Stimulated activated CD8-positive, alpha-beta memory T cell treated with anti-CD3 and anti-CD28 coated beads, Interleukin-15, amount 100 ng/mL, for 48 hours (primary cell): ENCODE results near the gene NOTCH2.

Source experiments
- DNase-seq, 2 donors: peaks; one replicate each; pipeline ENCODE4 v3.0.0-alpha.2; 2020; ENCODE audit warnings: low read depth in 2 of 2

Gene NOTCH2

DNA sequence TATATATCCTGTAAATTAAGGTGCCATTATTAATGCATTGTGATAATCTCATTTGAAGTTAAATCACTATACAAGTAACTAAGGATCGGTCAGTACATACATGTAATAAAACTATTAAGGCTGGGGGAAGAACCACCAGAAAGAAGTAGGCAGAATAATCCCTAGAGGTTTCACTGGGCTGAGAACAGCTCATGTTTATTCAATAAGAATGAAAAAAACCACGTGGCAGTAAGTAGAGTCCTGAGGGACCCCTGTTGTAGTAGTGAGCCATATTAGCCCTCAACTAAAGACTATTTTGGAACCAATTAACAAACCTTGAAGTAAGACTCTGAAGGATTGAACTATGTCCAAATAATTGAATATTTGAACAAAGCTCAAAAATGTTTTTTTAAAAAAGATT lies 126.2 kb downstream of the NOTCH2 start:
- no peak for DNase-seq

DNA sequence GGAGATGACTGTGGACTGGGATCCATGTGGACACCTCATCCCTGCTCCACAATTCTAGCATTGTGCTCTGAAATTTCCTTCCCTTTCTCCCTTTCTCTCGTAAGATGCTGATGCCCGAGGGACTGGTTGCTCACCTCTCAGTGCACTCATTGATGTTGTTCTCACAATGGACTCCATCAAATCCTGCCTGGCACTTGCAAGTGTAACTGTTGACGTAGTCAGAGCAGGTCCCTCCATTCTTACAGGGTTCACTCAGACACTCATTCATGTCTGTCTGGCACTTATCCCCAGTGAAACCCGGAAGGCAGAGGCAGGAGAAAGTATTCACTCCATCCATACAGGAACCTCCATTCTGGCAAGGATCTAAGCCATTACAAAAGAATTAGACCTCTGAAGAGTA lies 128.1 kb downstream of the NOTCH2 start:
- DNase-seq = no peak

DNA sequence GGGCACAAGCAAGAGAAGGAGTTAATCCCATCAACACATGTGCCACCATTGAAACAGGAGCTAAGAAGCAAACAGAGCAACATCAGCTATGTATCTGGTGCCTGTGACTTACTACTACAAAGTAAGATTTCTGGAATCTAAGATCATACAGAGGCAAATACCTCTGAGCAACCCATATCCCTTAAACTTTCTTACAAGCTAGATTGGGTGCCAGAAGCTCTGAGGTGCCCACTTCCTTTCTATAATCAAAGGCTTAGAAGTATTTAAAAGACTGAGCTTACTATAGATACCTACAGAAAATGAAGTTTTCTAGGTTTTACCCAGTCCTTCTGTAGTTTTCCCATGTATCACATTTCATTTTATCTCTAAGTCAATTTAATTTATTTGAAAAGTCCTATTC lies 128.8 kb downstream of the NOTCH2 start:
- DNase-seq = no peak

DNA sequence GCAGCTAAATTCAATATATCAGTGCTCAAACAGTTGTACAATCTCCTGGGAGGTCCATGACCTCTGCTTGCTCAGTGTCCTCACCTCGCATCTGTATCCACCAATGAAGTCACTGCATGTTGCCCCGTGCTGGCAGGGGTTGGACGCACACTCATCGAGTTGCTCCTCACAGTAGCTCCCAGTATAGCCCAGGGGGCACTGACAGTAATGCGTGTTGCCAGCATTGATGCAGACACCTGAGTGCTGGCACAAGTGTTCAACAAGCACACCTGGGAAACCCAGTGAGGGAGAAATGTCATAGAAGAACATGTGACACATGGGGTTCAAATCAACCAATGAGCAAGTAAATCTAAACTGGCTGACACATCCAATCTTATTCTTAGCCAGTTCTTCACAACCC lies 132.3 kb downstream of the NOTCH2 start:
- no peak for DNase-seq

DNA sequence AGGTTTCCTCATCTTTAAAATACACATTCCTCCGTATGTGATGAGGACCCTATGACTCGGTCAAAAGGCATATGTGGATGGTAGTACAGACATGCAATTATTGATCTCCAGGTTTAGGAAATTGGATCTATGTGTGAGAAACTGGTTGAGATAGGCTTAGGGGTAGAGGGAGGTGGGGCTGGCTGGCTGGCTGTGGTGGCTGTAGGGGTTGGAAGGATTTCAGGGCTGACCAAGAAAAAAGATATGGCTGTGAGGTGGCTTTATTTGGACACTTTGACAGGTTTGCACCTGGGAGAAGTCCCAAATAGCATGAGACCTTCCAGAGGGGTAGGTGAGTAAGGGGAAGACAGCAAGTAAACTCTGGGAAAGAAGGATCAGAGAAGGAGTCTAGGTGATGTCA lies 133.5 kb downstream of the NOTCH2 start:
- DNase-seq = no peak

DNA sequence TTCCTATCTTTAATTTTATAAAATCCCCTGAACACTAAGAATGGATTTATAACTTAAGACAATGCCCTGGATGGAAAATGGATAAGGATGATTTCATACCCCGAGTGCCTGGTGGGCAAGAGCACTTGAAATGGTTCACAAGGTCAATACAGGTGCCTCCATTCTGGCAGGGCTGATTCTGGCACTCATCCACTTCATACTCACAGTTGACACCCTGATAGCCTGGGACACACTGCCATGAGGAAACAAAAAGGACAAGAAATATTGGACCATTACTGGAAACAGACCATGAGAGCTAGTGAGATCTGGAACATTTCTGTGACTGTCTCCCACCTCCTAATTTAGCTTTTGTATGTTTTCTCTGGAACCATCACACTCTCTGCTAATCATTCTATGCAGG lies 134.1 kb downstream of the NOTCH2 start:
- DNase-seq = no peak

DNA sequence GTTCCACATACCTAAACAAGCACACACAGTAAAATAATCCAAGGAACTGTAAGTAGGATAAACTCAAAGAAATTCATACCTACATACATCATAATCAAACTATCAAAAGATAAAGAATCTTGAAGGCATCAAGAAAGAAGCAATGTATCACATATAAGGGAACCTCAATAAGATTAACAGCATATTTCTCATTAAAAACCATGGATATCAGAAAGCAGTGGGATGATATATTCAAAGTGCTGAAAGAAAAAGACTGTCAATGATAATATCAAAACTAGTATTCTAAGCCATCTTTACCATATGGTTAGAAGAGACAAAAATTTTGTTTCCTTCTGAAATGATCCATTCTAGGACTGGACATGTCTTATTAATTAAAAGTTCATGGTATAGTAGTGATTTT lies 136.1 kb downstream of the NOTCH2 start:
- no peak for DNase-seq

DNA sequence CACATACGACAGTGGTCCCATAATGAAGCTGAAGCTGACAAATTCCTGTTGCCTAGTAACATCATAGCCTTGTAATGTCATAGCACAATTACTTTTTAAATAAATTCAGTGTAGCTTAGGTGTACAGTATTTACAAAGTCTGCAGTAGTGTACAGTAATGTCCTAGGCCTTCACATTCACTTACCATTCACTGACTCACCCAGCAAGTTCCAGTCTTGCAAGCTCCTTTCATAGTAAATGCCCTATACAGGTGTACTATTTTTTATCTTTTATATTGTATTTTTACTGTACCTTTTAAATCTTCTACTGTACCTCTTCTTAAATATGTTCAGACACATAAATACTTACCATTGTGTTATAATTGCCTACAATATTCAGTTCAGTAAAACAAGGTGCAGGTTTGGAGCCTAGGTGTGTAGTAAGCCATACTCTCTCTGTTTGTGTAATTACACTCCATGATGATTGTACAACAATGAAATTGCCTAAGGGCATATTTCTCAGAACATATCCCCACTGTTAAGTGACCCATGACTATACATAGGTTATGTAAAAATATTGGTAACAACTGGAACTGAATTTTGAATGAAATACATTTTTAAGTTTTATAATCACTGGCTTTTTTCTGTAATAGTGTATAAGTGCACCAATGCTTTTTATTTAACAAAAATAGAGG lies 139.7 kb downstream of the NOTCH2 start:
- no peak for DNase-seq

DNA sequence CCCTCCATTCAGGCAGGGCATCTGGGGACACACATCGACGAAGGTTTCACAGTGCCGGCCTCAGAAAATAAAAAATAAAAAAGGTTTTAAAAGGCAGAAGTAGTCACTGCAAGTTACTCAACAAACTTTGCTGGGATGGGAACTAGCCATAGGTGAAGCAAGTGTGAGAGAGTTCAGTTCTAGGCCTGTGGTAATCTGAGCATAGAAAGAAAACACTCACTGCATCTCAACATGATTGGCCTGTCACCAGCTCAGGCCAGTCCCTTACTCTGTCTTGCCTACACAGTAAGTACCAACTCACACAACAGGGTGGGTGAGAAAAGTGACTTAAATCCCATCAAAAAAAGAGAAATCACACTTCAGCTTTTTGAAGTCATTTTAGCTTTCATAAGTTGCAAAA lies 142.9 kb downstream of the NOTCH2 start:
- DNase-seq = no peak

DNA sequence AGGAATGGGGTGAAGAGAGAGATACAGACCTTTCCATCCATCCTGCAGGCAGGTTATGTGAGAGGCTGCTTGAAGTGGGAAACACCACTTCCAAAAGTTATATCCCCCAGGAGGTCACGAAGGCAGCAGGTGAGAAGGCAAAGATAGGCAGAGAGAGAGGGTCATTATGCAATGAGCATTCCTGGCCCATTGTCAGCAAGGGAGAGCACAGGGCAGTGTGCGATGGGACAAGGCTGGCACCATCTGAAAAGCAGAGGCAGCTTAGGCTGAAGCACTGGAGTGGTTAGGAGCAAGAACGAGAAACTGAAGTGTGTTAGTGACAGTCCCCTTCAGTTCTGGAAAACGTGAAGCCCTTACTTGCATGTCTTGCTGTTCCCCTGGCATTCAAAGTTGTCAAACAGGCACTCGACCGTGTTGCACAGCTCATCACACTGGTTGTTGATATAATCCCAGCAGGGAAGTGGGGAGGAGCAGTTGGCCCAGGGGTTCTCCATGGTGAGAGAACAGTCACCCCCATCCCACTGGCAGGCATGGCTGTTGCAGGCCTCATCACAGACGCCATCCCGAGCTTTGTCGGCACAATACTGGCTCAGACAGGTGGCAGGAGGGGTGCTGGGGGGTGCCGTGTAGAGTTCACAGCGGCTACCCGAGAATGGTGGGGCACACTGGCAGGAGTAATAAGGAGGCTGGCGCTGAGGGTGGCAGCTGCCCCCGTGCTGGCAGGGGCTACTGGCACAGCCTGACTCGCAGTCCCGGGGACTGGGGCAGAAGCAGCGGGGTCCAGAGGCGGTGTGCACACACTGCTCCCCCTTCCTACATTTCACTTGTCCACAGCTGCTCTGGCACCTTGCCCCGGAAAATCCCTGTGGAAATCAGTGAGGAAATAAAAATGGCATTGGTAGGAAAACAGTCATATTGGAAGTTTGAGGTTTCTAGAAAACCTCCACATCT lies 144.2 kb downstream of the NOTCH2 start:
- no peak for DNase-seq

DNA sequence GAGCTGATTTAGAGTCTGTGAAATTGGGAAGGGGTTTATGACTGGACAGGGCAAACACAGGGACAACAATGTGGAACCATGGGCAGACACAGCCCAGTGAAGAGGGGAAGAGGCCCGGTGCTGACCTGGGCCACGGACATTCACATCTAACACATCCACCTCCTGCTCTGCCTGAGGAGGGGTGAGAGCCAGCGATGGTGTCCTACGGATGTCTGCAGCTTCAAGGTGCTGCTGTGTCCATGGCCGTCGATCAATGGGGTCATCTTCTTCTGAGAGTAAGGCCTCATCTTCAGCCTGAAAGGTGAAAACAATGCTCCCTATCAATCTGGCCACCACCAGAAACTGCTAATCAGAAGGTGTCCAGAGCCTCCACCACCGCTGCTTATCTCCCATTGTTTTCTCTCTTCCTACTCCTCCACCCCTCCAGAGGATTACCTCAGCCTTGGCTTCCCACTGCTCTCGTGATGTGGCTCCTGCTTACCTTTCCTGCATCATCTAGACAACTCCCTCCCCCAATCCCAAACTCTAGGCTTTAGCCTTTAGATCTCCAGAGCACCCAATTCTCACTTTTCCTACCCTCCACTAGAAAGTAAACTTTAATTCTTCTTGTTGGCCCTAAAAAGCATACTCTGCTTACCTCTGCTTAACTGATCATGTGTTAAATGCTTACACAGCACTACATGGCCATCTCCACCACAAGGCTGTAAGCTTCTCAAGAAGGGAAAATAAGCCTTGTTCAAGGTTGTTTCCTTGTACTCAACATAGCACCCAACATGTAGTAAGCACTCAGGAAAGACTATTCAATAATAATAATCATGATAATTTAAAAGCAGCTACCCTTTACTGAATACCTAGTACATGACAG lies 149.1 kb downstream of the NOTCH2 start:
- no peak for DNase-seq

DNA sequence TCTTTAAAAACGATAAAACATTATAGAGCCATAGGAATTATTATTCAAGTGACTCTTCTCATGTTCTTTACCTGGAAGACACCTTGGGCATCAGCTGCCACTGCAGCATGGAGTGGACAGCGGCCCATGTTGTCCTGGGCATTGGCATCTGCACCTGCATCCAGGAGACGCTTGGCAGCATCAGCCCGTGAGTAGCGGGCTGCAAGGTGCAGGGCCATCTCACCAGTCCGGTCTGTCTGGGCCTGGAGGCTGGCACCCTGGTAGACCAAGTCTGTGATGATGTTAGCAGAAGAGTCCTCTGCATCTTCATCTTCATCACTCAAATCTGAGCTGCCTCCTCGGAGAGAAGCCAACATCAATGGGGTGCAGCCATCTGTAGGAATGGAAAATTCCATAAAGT lies 150.2 kb downstream of the NOTCH2 start:
- no peak for DNase-seq

DNA sequence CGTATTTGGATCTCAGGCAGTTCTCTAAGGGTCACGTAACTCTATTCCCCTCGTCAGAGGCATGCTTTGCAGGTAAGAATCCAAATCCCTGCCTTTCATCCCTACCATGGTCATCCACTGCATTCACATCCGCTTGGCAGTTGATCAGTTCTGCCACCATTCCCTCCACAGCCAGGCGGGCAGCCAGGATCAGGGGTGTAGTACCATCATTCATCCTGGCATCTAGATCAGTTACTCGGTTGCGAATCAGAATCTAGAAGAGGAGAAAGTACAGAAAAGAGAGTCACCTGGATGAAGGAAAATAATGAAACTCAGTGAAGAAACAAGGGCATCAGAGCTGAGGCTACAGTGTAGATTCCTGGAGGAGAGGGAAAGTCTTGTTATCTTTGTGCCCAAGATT lies 151.2 kb downstream of the NOTCH2 start:
- no peak for DNase-seq

DNA sequence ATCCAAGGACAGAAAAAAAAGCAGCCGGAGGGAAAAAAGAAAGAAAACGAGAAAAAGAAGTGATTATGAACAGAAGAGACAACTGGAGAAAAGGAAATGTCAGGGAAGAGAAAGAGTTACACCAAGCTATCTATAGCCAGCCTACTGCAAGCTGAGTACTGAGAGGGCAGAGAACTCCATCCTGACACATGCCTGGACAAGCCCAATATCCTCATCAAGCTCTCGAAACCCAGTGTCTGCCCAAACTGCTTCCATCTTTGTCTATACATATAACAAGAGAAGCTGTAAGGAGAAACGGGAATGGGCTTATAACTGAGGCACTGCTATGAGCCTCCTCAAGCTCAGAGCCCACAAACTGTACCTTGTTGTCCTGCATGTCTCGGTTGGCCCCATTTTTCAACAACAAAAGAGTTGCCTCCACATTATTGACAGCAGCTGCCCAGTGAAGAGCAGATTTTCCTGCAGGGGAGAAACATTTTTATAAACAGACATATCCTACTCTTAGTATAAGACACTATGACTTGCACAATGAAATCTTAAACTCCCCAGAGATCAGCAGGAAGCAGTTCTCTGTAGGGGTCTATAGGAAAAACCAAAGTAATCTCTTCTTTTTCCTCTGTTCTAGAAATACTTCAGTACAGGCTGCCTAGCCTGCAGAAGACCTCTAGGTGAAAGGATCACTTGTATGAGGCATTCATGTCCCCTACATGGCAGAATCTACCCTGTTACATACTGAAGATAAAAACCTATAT lies 152.0 kb downstream of the NOTCH2 start:
- DNase-seq = no peak

DNA sequence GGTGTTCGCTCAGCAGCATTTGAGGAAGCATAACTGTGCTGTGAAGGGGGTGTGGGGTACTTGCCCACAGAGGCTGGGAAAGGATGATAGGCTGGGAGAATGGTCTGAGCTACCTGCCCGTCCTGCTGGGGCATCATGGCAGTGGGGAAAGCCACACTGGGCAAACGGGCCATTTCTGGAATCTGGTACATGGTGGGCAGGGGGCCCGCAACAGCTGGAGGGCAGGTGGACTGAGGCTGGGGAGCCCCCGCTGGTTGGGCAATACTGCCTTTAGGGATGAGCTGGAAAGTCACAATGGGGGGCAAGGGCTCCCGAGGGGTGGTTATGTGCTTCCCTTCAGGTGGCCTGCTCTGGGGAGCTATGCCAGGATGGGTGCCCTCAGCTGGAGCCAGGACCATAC lies 153.9 kb downstream of the NOTCH2 start:
- no peak for DNase-seq

DNA sequence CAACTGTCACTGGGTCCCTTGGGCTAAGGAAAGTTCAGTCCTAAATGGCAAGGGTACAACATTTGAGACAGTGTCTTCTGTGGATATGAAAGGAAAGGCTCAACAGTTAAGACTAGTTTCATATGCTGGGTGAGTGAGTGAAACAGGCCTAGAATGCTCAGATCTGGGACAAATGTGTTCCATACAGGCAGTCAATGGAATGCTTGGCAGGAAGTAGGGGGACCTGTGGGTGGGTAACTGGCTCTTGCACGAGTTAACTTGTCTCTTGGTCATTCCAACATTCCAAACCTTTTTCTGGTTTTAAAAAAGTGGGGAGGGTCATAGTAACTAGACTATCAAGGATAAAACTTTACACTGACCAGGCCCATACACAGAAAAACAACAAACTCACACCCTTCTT lies 155.4 kb downstream of the NOTCH2 start:
- no peak for DNase-seq

DNA sequence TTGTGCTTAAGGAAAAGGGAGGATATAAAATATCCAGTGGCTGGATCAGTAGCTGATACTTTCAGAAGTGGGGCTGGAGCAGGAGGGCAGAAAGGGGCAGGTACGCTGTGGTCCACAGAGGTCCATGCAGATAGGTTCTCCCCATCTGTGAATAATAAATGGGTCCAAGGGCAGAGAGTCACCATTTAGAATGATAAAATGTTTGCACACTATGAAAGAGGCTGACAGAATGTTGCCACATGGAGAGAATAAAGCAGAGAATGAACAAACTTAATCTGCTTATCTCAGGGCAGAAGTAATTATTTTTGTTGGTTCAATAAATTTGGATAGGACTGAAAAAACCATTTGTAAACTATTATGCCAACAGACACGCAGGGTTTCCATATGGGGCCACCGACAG lies 156.5 kb downstream of the NOTCH2 start:
- no peak for DNase-seq

DNA sequence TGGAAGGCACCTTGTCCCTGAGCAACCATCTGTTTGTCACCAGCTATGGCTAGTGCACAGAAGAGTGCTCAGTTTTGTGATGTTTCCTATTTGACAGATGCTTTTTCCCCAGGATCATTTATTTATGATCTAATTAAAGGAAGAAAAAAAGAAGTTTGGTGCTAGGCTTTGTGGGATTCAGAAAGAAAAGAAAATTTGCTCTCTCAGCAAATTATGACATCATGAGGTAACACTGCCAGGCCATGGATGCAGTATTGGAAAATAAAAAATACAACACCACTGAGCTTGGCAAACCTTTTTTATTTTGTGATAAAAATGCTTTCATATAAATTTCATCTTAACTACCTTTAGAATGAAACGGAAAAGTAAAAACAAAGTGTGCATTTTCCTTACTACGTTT lies 157.7 kb downstream of the NOTCH2 start:
- no peak for DNase-seq

DNA sequence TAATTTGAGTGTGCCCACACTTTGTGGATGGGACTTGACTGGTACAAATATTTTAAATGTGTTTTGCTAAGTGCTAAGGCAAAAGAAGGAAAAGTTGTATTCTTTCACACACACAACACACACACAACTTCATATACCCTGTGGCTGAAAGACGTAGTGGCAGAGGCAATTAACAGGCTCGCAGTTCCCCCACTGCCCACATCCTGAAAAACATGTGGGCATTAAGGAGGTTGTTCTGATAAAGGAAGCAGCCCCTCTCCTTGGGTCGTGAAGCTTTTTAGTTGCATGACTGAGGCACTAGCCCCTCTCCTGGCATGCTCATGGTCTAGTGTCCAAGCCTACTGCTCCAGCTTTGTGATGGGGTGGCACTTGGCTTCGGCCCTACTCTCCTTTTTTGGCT lies 158.8 kb downstream of the NOTCH2 start:
- no peak for DNase-seq

DNA sequence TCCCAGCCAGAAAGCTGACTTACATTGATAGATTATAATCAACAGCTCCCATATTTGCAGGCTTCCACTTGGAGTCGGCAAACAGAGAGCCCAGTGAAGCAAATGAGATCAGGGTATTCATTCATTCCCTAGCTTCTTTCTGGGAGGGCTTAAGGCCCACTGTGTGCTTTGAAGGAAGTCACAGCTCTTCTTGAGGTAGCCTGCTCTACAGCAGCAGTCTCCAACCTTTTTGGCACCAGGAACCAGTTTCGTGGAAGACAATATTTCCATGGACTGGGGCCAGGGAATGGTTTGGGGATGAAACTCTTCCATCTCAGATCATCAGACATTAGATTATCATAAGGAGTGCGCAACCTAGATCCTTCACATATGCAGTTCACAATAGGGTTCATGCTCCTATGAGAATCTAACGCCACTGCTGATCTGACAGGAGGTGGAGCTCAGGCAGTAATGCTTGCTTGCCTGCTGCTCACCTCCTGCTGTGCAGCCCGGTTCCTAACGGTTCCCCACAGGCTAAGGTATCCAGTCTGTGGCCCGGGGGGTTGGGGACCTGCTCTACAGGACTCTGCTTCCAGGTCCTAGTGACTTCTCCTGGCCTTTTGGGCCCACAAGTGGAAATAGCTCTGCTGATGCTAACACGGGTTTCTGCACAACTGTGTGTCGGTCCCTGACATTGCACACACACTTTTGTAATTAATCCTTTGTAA lies 159.4 kb downstream of the NOTCH2 start:
- DNase-seq = no peak

DNA sequence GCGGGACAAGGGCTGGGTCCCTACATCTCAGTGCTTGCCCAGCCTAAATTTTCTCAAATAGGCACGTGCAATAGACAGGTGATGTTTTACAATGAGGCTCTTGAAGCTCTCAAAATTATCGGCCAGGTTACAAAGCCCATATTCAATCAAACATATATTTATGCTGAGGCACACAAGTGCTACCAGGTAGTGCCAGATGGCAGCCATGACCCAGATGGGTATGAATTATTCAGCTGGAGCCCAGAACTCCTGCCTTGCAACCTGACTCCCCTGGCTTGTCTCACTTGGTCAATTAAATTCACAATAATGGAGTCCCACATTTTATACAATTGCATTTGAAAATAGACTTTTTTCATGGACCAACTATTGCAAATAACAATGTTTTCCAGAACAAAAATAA lies 160.8 kb downstream of the NOTCH2 start:
- no peak for DNase-seq
